Activated naive CD4-positive, alpha-beta T cell treated with anti-CD3 and anti-CD28 coated beads, Interleukin-2, amount 50 U/mL, for 72 hours (primary cell): ENCODE data around the gene PRR7. TPM values are rescaled to one million over a fixed set of nuclear protein-coding genes. Genes with fewer than 3 reads are reported as not detected.

Experiments
- ATAC-seq, 2 donors: fragments of 150-1000 bp; cut with Tn5 transposase; 2 replicates each; pipeline ENCODE4 v1.10.0; 2021; ENCODE audit warnings: mild to moderate bottlenecking in 2 of 2, moderate library complexity in 2 of 2
- DNase-seq, 2 donors: peaks; one replicate each; pipeline ENCODE4 v3.0.0; 2021 to 2022; ENCODE audit warnings: low spot score in 2 of 2
- H3K27ac Mint-ChIP-seq, 2 donors: one replicate each; pipeline ENCODE4 v1.8.0; 2022; ENCODE audit warnings: mild to moderate bottlenecking in 2 of 2, mixed read lengths in 2 of 2
- H3K36me3 Mint-ChIP-seq, 2 donors: one replicate each; pipeline ENCODE4 v1.8.0; 2022; ENCODE audit warnings: mixed read lengths in 2 of 2
- H3K9me3 Mint-ChIP-seq, 2 donors: one replicate each; pipeline ENCODE4 v1.8.0; 2022; ENCODE audit warnings: mixed read lengths in 2 of 2
- total RNA-seq, 2 donors: library from RNA; stranded (reverse); gene quantifications; one replicate each; pipeline ENCODE4 v1.2.3, GENCODE V29; 2022

Gene PRR7
- total RNA-seq, 2 donors from 2014 or later: 4.1 to 11.4 TPM

DNA sequence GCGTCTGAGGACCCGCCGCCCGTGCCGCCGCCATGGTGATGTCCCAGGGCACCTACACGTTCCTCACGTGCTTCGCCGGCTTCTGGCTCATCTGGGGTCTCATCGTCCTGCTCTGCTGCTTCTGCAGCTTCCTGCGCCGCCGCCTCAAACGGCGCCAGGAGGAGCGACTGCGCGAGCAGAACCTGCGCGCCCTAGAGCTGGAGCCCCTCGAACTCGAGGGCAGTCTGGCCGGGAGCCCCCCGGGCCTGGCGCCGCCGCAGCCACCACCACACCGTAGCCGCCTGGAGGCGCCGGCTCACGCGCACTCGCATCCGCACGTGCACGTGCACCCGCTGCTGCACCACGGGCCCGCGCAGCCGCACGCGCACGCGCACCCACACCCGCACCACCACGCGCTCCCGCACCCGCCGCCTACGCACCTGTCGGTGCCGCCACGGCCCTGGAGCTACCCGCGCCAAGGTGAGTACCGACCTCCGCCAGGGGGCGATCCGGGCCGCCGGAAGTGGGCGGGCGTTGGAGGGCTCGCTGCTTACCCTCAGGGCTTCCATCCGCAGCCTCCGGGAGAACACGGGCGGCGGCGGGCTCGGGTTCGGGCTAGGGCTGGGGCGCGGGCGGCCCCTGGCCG lies 8.5 kb downstream of the PRR7 start:
- no peaks in the 10 kb centered on the region for H3K36me3 Mint-ChIP-seq
- H3K9me3 Mint-ChIP-seq: no peaks in the 10 kb centered on the region
- ATAC-seq (peak; percentile 67 to 70), DNase-seq (peak; percentile 95 to 98)
- H3K27ac Mint-ChIP-seq: peak overlapping the region in 1 of 2 donors; percentile 22

DNA sequence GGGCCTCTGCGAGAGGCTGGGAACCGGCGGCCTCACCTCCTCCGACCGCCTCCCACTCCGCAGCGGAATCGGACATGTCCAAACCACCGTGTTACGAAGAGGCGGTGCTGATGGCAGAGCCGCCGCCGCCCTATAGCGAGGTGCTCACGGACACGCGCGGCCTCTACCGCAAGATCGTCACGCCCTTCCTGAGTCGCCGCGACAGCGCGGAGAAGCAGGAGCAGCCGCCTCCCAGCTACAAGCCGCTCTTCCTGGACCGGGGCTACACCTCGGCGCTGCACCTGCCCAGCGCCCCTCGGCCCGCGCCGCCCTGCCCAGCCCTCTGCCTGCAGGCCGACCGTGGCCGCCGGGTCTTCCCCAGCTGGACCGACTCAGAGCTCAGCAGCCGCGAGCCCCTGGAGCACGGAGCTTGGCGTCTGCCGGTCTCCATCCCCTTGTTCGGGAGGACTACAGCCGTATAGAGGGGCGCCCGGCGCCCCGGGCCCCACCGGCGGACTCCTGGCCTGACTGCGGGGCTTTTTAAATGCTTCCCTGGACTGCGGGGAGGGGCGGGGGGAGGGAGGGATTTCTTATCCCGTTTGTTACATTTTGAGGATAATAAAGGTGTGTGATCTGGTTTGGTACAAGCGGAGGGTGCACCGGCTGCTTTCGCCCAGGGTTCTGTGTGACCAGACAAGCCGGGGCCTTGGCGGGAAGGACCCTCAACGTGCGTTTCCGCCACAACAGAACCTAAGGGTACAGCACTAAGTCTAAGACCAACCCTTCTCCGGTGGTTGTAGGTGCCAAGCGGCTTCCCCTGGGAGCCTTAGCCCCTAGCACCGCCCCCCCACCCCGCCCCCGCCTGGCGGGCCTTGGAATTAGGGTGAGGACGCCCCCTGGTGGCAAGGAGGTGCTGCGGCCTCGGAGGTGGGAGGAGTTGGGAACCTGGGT lies 9.3 kb downstream of the PRR7 start:
- H3K9me3 Mint-ChIP-seq: no peaks in the 10 kb centered on the region
- H3K27ac Mint-ChIP-seq: peak overlapping the region in 1 of 2 donors; percentile 84
- DNase-seq: peak; percentile 86 to 97
- ATAC-seq: peak; percentile 46 to 49
- H3K36me3 Mint-ChIP-seq: no peaks in the 10 kb centered on the region

GRCh38 chr5:177456591-177456964 lies 10.0 kb downstream of the PRR7 start:
- Mint-ChIP-seq H3K36me3 (no peaks in the 10 kb centered on the region), H3K9me3 (no peaks in the 10 kb centered on the region), H3K27ac (no peak overlapping the region)
- ATAC-seq (no peak), DNase-seq (no peak)

DNA sequence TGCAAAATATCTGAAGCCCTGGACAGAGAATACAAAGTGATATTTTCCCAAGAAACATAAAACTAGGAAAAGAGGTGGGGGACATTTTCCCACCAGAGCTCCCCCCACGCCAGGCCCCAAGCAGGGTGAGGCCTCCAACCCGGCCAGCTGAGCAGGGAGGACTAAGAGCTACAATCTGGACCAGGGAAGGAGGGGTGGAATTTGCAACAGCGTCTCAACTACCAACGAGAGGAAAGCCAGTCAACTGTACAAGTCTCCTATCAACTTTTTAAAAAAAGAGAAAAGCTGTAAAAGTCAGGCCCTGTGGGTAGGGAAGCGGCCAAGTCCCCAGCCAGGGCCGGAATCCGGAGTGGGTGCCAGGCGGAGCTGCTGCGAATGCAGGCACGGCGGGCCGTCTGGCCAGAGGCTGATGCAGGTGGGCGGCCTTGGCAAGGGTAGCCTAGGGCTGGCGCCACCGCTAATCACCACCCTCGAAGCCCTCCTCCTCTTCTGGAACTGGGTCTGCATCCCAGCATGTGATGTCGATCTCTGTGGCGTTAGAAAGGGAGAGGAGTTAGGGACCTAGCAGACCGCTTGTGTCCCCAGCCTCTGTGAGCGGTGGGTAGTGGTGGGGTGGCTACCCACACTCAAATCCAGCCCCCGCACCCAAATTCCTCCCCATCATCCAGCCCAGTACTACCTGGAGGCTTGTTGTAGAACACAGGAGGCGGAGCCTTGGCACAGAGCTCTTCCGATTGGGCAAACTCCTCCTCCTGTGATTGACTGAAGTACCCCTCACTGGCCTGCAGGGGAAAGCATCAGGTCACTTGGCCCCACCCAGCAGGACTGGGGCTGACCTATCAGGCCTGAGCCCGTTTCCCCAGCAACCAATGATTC lies 10.6 kb downstream of the PRR7 start:
- H3K36me3 Mint-ChIP-seq: no peaks in the 10 kb centered on the region
- no peak overlapping the region for H3K27ac Mint-ChIP-seq
- no peaks in the 10 kb centered on the region for H3K9me3 Mint-ChIP-seq
- DNase-seq (peak in 1 of 2 donors; percentile 74), ATAC-seq (peak in 1 of 2 donors; percentile 50)

- no peaks in the 10 kb centered on the region for H3K9me3 Mint-ChIP-seq
- no peaks in the 10 kb centered on the region for H3K36me3 Mint-ChIP-seq
- H3K27ac Mint-ChIP-seq: no peak overlapping the region
- DNase-seq (no peak), ATAC-seq (no peak)
Observed at GRCh38 chr5:177457852-177458681, 11.5 kb downstream of the PRR7 start.

- no peaks in the 10 kb centered on the region for H3K9me3 Mint-ChIP-seq
- DNase-seq (no peak), ATAC-seq (no peak)
- no peaks in the 10 kb centered on the region for H3K36me3 Mint-ChIP-seq
- H3K27ac Mint-ChIP-seq: no peak overlapping the region
Observed at GRCh38 chr5:177458912-177459350, 12.3 kb downstream of the PRR7 start.

- Mint-ChIP-seq H3K36me3 (no peaks in the 10 kb centered on the region), H3K27ac (no peak overlapping the region), H3K9me3 (no peaks in the 10 kb centered on the region)
- ATAC-seq (no peak), DNase-seq (no peak)
Observed at GRCh38 chr5:177459357-177459756, 12.7 kb downstream of the PRR7 start.

GRCh38 chr5:177459819-177460628 lies 13.4 kb downstream of the PRR7 start:
- Mint-ChIP-seq H3K36me3 (no peaks in the 10 kb centered on the region), H3K27ac (no peak overlapping the region), H3K9me3 (no peaks in the 10 kb centered on the region)
- ATAC-seq (no peak), DNase-seq (no peak)

GRCh38 chr5:177462021-177462670 lies 15.5 kb downstream of the PRR7 start:
- DNase-seq: no peak
- peak in 1 of 2 donors; percentile 44 for ATAC-seq
- peak overlapping the region; percentile 45 to 48 for H3K27ac Mint-ChIP-seq
- H3K9me3 Mint-ChIP-seq: no peaks in the 10 kb centered on the region
- H3K36me3 Mint-ChIP-seq: no peaks in the 10 kb centered on the region

- no peak overlapping the region for H3K27ac Mint-ChIP-seq
- no peaks in the 10 kb centered on the region for H3K9me3 Mint-ChIP-seq
- ATAC-seq: no peak
- no peaks in the 10 kb centered on the region for H3K36me3 Mint-ChIP-seq
- no peak for DNase-seq
Observed at GRCh38 chr5:177465044-177465443, 18.4 kb downstream of the PRR7 start.

DNA sequence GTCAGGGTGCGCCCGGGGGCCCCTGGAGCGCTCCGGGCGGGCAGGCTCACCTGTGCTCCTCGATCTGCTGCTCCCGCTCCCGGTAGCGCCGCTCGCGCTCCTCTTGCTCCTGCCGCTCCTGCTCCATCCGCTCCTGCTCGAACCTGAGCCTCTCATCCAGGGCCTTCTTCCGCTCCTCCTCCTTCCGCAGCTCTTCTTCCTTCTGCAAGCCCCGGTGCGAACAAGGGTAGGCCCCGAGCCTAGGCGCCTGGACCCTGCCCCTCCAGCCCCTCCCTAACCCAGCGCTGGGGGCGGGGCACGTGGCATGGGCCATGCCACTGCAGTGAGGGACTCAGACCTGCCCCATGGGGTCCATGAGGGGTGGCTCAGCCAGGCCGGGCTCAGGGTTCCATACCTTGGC lies 20.2 kb downstream of the PRR7 start:
- ATAC-seq: no peak
- H3K9me3 Mint-ChIP-seq: no peaks in the 10 kb centered on the region

GRCh38 chr5:177467436-177467835 lies 20.8 kb downstream of the PRR7 start:
- ATAC-seq: no peak
- DNase-seq: no peak
- no peak overlapping the region for H3K27ac Mint-ChIP-seq

More for the DNA sequence above, 20.2 kb downstream of the PRR7 start:
- Mint-ChIP-seq H3K27ac (no peak overlapping the region), H3K36me3 (no peaks in the 10 kb centered on the region)
- DNase-seq: no peak

DNA sequence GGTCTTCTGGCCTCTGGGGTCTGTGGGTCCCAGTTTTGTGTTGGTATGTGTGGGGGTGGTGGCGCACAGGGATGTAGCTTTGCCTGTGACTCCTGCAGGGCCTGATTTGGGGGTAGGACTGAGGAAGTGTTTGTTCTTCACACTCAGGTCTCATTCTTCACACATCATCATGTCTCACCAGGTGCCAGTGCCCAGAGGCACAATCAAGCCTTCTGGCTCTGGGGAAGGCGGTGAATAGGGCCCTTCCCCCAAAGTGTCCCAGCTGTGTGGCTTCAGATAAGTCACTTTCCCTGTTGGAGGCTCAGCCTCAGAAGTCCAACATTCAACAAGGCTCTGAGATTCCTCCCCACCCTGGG lies 21.7 kb downstream of the PRR7 start:
- no peaks in the 10 kb centered on the region for H3K36me3 Mint-ChIP-seq
- DNase-seq: no peak
- H3K27ac Mint-ChIP-seq: no peak overlapping the region
- H3K9me3 Mint-ChIP-seq: no peaks in the 10 kb centered on the region
- ATAC-seq: no peak

More at GRCh38 chr5:177467436-177467835, 20.8 kb downstream of the PRR7 start:
- H3K9me3 Mint-ChIP-seq: no peaks in the 10 kb centered on the region
- no peaks in the 10 kb centered on the region for H3K36me3 Mint-ChIP-seq

DNA sequence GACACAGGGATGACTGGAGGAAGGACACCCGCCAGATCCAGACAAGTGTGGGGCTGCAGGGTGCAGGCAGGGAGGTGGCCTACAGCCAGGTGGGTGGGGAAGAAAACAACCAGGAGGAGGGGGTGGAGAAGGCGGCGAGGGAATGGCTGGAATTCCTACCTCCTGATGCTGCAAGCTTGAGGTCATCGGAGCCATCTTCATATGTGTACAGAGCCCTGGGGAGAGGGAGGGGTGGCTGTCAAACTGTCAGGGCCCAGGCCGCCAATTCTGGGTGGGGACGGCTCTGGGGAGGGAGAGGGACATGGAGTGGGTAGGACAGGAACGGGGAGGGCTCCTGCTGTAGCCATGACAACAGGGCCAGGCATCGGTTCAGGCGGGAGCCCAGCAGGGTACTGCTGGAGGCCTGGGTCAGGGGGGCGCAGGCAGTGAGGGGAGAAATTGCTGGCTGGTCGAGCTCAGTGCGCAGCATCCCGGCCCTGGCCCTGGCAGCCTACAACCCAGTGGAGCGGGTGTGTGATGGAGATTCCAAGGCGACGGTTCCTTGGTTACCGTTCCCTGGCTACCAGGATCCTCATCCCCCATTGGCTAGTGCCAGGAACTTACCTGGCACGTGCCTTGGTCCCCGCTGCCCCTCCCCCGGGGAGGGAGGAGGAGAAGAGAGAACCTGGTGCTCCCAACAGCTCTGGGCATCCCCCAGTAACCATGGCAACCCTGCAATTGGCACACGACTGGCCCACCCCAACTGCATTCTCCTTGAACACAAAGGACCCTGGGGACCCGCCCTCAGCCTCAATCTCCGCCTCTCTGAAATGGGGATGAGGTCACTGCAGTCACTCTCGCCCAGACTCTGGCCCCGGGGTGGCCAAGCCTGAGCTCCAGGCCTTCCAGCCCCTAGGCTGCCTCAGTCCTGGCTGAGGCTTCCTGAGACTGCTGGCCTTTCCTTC lies 22.3 kb downstream of the PRR7 start:
- no peaks in the 10 kb centered on the region for H3K9me3 Mint-ChIP-seq
- H3K27ac Mint-ChIP-seq: peak overlapping the region in 1 of 2 donors; percentile 77
- DNase-seq (no peak), ATAC-seq (no peak)
- no peaks in the 10 kb centered on the region for H3K36me3 Mint-ChIP-seq
